GM18909 (cell line): ENCODE results near the gene GRIP1.

Experiments
- ATAC-seq: cut with Tn5 transposase; IDR thresholded peaks from one replicate; pipeline ENCODE4 v1.9.1; 2021; ENCODE audit warnings: mild to moderate bottlenecking; ENCODE audit not compliant: unreplicated experiment, poor library complexity

Gene GRIP1

GRCh38 chr12:66405395-66405794 is 273.5 kb downstream of the GRIP1 start:
- no peak for ATAC-seq

DNA sequence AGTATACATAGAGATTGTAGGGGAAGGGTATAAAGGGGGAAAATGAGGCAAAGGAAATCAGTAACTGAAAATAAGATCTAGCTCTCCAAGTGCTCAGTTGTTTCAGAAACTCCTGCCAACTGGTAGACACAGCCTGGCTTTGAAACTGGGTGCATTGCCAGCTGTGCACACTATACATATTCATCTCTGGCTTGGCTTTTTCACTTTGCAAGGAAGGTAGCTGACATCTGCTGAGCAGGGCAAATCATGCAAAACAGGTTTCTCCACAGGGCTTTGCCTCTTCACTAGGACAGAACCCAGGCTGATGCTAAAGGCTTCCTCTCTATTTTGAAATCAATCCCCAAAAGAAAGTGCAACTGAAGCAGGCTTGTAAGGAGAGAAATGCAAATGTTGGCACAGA is 275.1 kb downstream of the GRIP1 start:
- ATAC-seq, result no peak

DNA sequence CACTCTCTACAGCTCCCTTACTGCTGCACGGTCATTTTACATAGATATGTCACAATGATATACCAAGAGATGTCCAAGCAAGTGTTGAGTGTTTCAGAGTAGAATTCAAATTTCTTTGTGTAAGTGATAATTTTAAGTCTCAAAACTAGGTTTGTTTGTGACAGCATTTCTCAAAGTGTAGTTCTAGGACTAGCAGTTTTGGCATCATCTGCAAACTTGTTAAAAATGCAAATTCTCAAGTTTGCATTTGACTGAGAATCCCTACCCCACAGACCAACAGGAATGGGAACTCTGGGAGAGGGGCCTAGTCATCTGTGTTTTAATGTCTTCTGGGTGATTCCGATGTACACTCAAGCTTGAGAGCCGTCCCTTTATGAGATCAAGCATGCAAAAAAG is 279.0 kb downstream of the GRIP1 start:
- no peak for ATAC-seq

DNA sequence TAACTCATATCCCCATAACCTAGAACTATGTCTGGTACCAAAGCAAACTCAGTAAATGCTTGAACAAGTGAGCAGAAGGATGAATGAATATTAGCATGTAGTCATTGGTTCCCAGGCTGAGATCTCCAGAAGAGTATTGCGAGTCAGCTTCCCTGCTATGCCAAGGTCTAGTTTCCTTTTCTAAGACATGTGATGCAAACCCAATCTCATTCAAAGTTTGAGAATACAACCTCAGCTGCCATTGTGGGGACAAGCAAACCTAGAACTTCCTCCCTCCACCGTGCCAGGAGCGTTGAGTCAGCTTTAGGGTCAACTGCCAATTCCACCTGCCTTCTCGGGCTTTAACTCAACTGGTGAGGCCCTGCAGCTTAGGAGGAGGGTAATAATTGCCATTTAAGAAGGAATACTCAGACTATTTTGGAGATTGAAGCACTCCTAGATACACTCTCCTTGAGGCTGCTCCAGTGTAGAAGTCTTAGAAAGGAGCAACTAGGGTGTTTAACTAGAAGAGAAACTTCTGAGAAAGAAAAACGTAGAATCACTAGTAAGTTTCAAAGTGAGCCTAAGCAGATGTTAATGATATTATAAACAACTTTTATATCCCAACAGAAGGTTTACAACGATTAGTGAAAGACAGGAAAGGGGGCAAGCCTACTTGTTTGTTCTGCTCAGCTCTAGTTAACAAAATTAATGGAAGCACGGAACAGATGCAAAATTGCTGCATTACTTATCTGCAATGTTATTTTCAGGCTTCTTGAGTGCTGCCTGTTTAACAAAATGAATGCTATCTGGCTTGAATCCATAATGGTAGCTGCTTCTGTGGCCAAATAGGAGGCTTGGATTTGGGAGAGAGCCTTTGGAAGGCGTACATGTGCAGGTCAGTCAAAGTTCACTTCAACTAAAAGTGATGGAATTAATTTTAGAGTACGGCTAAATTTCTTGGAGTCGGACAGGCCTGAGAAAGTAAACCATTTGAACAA is 279.7 kb downstream of the GRIP1 start:
- no peak for ATAC-seq

GRCh38 chr12:66397574-66398290 is 281.1 kb downstream of the GRIP1 start:
- ATAC-seq, result no peak

GRCh38 chr12:66393890-66394289 is 285.0 kb downstream of the GRIP1 start:
- no peak for ATAC-seq

- no peak for ATAC-seq
Observed at GRCh38 chr12:66392266-66392915, 286.5 kb downstream of the GRIP1 start.

DNA sequence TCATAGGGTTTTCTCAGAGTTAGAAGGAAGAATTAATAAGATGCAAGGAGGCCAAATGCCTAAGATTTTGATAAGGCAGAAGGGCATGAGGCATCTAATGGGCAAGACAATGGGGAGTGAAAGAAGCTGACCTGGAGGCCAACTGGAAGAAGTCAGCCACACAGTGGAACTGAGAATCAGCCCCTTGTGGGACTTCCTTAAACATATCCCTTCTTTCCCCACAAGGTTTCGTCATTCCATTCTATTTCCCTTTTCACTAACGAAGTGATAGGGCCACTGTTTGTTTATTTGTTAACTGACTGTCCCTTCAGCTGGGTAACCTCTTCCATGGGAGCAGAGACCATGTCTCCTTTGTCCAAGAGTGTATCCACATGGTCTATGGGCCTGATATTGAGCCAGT is 290.4 kb downstream of the GRIP1 start:
- no peak for ATAC-seq

GRCh38 chr12:66387117-66387516 is 291.8 kb downstream of the GRIP1 start:
- no peak for ATAC-seq

DNA sequence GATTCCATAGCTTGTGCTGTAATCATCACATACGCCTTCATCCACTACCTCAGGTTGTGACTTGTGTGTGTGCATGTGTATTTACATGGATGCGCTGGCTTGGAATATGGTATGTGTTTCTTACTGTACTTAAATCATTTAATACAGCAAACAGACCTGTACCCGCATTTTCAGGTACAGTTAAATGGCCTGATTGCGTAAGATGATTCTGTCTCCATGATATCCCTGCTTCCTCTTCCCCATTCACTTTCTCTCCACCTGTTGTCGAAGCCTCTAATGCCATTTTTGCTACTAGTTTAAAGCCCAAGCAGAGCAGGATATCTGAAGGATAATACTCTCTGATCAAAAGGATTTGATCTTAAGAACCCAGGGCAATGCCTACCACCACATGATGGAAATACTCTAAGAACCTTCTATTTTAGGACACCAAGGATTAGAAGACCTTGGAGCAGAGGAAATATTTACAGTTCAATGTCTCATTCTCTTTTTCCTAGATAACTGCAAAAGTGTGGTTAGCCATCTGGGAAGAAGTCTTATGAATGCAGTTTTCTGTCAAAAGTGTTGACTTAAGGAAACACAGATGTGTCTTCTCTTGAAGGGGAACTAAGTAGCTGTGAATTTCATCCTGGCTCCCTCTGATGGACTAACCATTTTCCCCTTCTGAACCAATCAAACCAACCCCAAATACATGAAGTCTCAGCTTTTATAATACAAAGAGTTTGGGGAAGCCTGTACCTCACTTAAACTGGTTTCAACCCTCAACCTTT is 297.9 kb downstream of the GRIP1 start:
- ATAC-seq, result no peak

GRCh38 chr12:66379616-66380015 is 299.3 kb downstream of the GRIP1 start:
- ATAC-seq, result no peak

- no peak for ATAC-seq
Observed at GRCh38 chr12:66375560-66375959, 303.3 kb downstream of the GRIP1 start.

DNA sequence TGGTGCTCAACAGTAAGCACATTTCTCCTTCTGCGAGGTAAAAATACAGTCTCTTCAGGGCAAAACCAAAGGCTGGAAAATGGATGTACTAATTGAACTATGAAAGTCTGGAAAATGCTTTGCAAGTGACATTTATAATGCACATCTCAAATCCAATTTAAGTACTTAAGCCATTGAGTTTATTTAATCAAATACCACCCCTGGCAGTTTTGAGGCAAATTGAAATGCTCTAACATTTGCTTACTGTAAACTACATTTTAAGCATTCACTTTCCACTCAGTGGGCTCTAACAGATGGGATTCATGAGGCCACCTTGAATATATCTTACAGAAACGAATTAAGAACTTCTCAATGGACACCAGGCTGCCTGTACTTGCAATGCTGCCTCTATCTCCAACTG is 306.9 kb downstream of the GRIP1 start:
- no peak for ATAC-seq

- ATAC-seq, result no peak
Observed at GRCh38 chr12:66367015-66367667, 311.7 kb downstream of the GRIP1 start.

DNA sequence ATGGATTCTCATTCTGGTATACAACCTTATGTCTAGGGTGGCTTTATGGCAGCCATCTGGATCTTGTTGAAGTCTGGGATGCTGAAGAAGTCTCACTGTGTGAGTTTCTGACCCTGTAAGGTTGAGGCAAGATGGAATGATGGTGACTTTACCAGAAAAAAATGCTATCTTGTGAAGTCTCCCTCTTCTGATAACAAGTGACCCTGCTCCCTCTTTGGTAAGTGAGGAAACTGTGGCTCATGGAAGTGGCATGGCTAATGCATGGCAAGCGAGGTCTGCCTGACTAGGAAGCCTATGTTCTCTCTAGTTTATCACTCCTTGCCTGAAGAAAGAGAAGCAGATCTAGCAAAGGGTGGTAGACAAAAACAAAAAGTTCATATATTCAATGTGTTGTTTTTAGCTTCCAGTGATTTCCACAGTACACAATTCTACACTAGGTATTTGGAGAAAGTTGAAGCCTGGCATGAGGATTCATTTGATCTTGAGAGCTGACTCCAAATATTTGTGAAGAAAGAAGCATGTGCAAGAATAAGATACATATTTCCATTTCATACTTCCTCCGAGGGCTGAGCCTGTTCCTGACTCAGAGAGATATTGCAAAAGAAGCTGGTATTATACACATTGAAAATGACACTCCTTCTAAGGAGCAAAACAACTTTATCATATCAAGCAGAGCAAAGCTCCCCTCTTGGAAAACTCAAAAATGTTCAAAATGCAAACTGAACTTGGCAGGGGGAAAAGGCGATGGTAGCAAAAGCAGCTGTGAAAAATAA is 313.0 kb downstream of the GRIP1 start:
- ATAC-seq, result no peak

GRCh38 chr12:66361703-66362102 is 317.2 kb downstream of the GRIP1 start:
- ATAC-seq, result no peak

DNA sequence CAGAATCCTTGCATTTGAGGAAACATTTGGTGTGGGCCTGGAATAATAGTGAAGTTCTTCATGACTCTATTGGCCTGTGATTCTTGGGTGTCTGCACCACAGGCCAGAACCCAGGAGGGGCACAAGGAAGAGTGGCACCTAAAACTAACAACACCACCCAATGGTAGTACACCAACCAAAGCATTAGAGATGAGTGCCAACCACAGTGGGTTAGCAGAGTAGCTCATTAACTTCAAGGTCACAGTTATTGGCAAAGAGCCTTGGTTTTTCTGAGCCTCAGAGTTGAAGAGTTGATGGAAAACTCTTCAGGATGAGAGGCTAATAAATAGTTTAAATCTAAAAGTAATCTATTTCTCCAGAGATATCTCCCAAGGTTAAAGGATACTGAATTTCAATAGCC is 319.6 kb downstream of the GRIP1 start:
- ATAC-seq, result no peak

DNA sequence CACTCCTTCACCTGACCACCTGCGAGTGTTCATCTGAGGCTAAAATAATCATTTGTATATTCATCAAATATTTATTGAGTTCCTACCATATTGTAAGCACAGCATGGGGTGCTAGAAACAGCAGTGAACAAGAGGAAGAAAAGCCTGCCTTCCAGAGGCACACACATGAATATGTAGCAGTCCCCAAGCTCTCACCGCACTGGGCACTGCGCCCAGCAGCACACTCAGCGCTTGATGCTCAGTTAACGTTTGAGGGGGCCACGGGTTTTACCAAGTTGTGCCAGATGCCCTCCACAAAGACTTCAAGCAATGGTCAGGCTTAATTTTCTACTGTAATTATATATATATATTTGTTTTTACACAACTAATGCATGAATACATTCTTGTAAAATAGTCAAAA is 324.6 kb downstream of the GRIP1 start:
- no peak for ATAC-seq

DNA sequence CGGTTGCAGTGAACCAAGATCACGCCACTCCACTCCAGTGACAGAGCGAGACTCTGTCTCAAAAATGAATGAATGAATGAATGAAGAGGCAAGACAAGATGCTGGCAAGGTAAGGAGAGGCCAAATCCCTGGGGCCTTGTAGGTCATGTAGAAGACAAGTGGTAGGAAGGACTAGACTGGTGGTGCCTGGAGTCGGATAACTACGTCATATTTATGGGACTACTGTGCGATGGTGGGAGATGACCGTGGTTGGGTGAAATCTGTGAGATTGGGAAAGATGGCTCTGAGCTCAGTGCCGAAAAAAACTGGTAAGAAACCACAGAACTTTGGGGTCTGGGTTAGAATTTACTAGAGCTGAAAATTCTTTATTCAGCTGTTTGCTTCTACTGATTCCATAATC is 326.0 kb downstream of the GRIP1 start:
- no peak for ATAC-seq
